ENCODE results near the gene PRKAA1. TPM values are rescaled to one million over a fixed set of nuclear protein-coding genes. Genes with fewer than 3 reads are reported as not detected.
"Not testable (repeated sequence)": the region's sequence is repeated elsewhere in the genome, so short reads cannot be mapped to it uniquely, and the experiment has no call there.

Gene PRKAA1
- total RNA-seq, 1 experiment from 2014 or later = 178 TPM

DNA sequence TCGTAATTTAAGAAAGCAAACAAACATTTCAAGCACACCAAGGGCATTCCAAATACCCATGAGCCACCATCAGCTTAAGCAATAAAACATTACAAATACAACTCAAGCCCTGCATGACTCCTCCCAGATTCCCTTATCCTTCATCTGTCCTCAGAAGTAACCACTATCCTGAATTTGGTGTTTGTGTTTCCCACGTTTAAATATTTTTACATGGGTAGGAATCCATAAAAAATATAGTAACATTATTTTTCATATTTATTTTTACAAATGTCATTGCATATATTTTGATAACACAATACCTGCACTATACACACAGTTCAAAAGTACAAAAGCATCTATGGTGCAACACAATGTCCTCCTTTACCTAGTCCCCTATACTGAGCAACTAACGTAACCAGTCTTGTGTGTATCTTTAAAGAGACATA is 6.4 kb downstream of the PRKAA1 start:
- ChIA-PET CTCF (no interaction called here), POLR2A (ENCODE audit: unreplicated experiment) (interaction anchor here (0.6 kb wide), 1 partner anchor 1274 kb away, joined by 3 read pairs; no protein-coding TSS in a partner anchor)
- Histone ChIP-seq H3K9me3 (ENCODE audit: insufficient read depth, low read depth) (peaks cover 11% of the 10 kb centered on the region), H4K20me1 (ENCODE audit: insufficient read depth) (peaks cover 73% of the 10 kb centered on the region), H3K27ac (no peak overlapping the region), H3K9me2 (ENCODE audit: insufficient read depth) (no peaks in the 10 kb centered on the region), H3K4me3 (no peak overlapping the region), H3K27me3 (ENCODE audit: insufficient read depth, low read depth) (no peaks in the 10 kb centered on the region), H3K4me1 (replicated peaks; ENCODE audit: insufficient read depth) (peaks cover 14% of the 10 kb centered on the region), H3F3A (ENCODE audit: insufficient read depth, low read depth) (peaks cover 6% of the 10 kb centered on the region; the same call in 1 of the 2 replicates), H3K36me3 (ENCODE audit: low read depth) (peaks cover 24% of the 10 kb centered on the region), H3K4me2 (no peak overlapping the region), H2AFZ (no peak overlapping the region), H3K79me2 (ENCODE audit: low read depth) (peaks cover 99% of the 10 kb centered on the region)
- BruUV-seq (replicated peaks) = no TSS peak
- intact Hi-C loops (cut with micrococcal nuclease; ENCODE audit: unreplicated experiment) = no loop called here
- DNase-seq = no peak
- TF ChIP-seq, protein P1, sequence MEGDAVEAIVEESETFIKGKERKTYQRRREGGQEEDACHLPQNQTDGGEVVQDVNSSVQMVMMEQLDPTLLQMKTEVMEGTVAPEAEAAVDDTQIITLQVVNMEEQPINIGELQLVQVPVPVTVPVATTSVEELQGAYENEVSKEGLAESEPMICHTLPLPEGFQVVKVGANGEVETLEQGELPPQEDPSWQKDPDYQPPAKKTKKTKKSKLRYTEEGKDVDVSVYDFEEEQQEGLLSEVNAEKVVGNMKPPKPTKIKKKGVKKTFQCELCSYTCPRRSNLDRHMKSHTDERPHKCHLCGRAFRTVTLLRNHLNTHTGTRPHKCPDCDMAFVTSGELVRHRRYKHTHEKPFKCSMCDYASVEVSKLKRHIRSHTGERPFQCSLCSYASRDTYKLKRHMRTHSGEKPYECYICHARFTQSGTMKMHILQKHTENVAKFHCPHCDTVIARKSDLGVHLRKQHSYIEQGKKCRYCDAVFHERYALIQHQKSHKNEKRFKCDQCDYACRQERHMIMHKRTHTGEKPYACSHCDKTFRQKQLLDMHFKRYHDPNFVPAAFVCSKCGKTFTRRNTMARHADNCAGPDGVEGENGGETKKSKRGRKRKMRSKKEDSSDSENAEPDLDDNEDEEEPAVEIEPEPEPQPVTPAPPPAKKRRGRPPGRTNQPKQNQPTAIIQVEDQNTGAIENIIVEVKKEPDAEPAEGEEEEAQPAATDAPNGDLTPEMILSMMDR (conservative IDR thresholded peaks at IDR 0.05) = no peak
- no peak for TF ChIP-seq EZH2 (IDR thresholded peaks at IDR 0.05; ENCODE audit: low read depth)

DNA sequence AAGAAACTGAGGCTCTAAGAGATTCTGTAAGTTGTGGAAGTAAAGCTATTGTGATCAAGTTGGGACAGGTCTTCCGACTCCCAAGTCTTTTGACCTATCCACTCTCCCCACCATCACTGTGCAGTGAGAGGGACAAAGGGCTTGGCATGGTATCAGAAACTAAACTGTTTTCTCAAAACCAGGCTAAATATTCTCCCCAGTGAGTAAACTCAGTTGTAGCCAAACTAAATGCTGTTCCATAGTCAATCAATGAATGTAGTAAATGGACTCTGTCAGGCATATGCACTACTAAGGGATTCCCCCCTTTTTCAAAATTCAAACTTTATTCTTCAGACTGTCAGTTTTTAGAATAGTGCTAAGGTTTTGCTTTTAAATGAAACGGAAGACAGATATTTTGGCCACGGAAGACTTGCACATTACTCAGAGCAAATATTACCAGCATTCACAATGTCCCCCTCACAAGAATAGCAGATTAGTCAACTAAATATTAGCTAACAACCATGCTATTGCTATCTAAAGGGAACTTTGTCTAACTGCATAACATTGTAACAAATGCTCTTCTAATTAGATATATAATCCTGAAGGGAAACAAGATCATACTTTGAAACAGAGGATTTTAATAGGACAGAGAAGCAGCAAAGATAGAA is 7.1 kb downstream of the PRKAA1 start:
- ChIA-PET CTCF (no interaction called here), POLR2A (ENCODE audit: unreplicated experiment) (interaction anchor here (0.6 kb wide), 1 partner anchor 1274 kb away, joined by 3 read pairs; no protein-coding TSS in a partner anchor)
- Histone ChIP-seq H4K20me1 (ENCODE audit: insufficient read depth) (peaks cover 73% of the 10 kb centered on the region), H3K9me3 (ENCODE audit: insufficient read depth, low read depth) (peaks cover 11% of the 10 kb centered on the region), H3K27ac (no peak overlapping the region), H3K9me2 (ENCODE audit: insufficient read depth) (no peaks in the 10 kb centered on the region), H3K4me1 (replicated peaks; ENCODE audit: insufficient read depth) (peaks cover 7% of the 10 kb centered on the region), H2AFZ (no peak overlapping the region), H3K27me3 (ENCODE audit: insufficient read depth, low read depth) (no peaks in the 10 kb centered on the region), H3K36me3 (ENCODE audit: low read depth) (peaks cover 28% of the 10 kb centered on the region), H3F3A (ENCODE audit: insufficient read depth, low read depth) (peaks cover 4% of the 10 kb centered on the region; the same call in 1 of the 2 replicates), H3K4me2 (no peak overlapping the region), H3K4me3 (no peak overlapping the region), H3K79me2 (ENCODE audit: low read depth) (peaks cover 99% of the 10 kb centered on the region)
- intact Hi-C loops (cut with micrococcal nuclease; ENCODE audit: unreplicated experiment) = no loop called here
- DNase-seq = no peak
- no TSS peak for BruUV-seq (replicated peaks)
- TF ChIP-seq EZH2 (IDR thresholded peaks at IDR 0.05; ENCODE audit: low read depth) = no peak
- TF ChIP-seq, protein P1 (conservative IDR thresholded peaks at IDR 0.05) = no peak

DNA sequence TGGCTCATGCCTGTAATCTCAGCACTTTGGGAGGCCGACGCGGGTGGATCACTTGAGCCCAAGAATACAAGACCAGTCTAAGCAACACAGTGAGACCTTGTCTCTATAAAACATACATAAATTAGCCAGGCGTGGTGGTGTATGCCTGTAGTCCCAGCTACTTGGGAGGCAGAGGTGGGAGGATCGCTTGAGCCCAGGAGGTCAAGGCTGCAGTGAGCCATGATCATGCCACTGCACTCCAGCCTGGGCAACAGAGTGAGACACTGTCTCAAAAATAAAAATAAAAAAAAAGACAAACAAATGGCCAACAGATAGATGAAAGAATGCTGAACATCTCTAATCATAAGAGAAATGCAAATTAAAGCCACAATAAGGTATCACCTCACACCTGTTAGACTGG is 9.2 kb downstream of the PRKAA1 start:
- H3K4me3 ChIP-seq; intact Hi-C loops (cut with micrococcal nuclease; ENCODE audit: unreplicated experiment); BruUV-seq (replicated peaks); H3K27me3 ChIP-seq (ENCODE audit: insufficient read depth, low read depth); H2AFZ ChIP-seq; DNase-seq; CTCF ChIA-PET; POLR2A ChIA-PET (ENCODE audit: unreplicated experiment); H3K4me1 ChIP-seq (replicated peaks; ENCODE audit: insufficient read depth); H3F3A ChIP-seq (ENCODE audit: insufficient read depth, low read depth); H3K9me2 ChIP-seq (ENCODE audit: insufficient read depth); H3K27ac ChIP-seq; H3K4me2 ChIP-seq: not testable (repeated sequence)
- Histone ChIP-seq H3K79me2 (ENCODE audit: low read depth) (peaks cover 99% of the 10 kb centered on the region), H3K36me3 (ENCODE audit: low read depth) (peaks cover 27% of the 10 kb centered on the region), H3K9me3 (ENCODE audit: insufficient read depth, low read depth) (peaks cover 11% of the 10 kb centered on the region), H4K20me1 (ENCODE audit: insufficient read depth) (peaks cover 76% of the 10 kb centered on the region)

All from PC-9 (cell line).